Measurements from ENCODE around the gene ANKRD12.

The ANKRD12 gene

GRCh38 chr18:9177031-9177430 is 40.5 kb downstream of the ANKRD12 start:
- H3K9ac ChIP-seq (ENCODE audit: low read depth, low read length) = no peak overlapping the region
- no peaks in the 10 kb centered on the region for H3K36me3 ChIP-seq (ENCODE audit: control insufficient read depth, insufficient read depth, low read length)
- H3K9me3 ChIP-seq (ENCODE audit: control insufficient read depth, insufficient read depth, low read length) = no peaks in the 10 kb centered on the region
- H3K27me3 ChIP-seq (ENCODE audit: control insufficient read depth, insufficient read depth, low read length) = no peaks in the 10 kb centered on the region
- H3K4me3 ChIP-seq (ENCODE audit: low read depth, low read length) = no peak overlapping the region
- H3K4me1 ChIP-seq (ENCODE audit: control insufficient read depth, insufficient read depth, low read length) = no peaks in the 10 kb centered on the region

- Histone ChIP-seq H3K27me3 (ENCODE audit: control insufficient read depth, insufficient read depth, low read length) (no peaks in the 10 kb centered on the region), H3K4me1 (ENCODE audit: control insufficient read depth, insufficient read depth, low read length) (no peaks in the 10 kb centered on the region), H3K9me3 (ENCODE audit: control insufficient read depth, insufficient read depth, low read length) (no peaks in the 10 kb centered on the region), H3K4me3 (ENCODE audit: low read depth, low read length) (no peak overlapping the region), H3K9ac (ENCODE audit: low read depth, low read length) (no peak overlapping the region), H3K36me3 (ENCODE audit: control insufficient read depth, insufficient read depth, low read length) (no peaks in the 10 kb centered on the region)
Observed at GRCh38 chr18:9177466-9177865, 40.9 kb downstream of the ANKRD12 start.

- H3K4me3 ChIP-seq (ENCODE audit: low read depth, low read length) = no peak overlapping the region
- no peaks in the 10 kb centered on the region for H3K36me3 ChIP-seq (ENCODE audit: control insufficient read depth, insufficient read depth, low read length)
- no peaks in the 10 kb centered on the region for H3K9me3 ChIP-seq (ENCODE audit: control insufficient read depth, insufficient read depth, low read length)
- H3K9ac ChIP-seq (ENCODE audit: low read depth, low read length) = no peak overlapping the region
- no peaks in the 10 kb centered on the region for H3K27me3 ChIP-seq (ENCODE audit: control insufficient read depth, insufficient read depth, low read length)
- no peaks in the 10 kb centered on the region for H3K4me1 ChIP-seq (ENCODE audit: control insufficient read depth, insufficient read depth, low read length)
Observed at GRCh38 chr18:9178557-9178956, 42.0 kb downstream of the ANKRD12 start.

- H3K27me3 ChIP-seq (ENCODE audit: control insufficient read depth, insufficient read depth, low read length) = no peaks in the 10 kb centered on the region
- no peaks in the 10 kb centered on the region for H3K36me3 ChIP-seq (ENCODE audit: control insufficient read depth, insufficient read depth, low read length)
- H3K9me3 ChIP-seq (ENCODE audit: control insufficient read depth, insufficient read depth, low read length) = no peaks in the 10 kb centered on the region
- H3K9ac ChIP-seq (ENCODE audit: low read depth, low read length) = no peak overlapping the region
- no peak overlapping the region for H3K4me3 ChIP-seq (ENCODE audit: low read depth, low read length)
- no peaks in the 10 kb centered on the region for H3K4me1 ChIP-seq (ENCODE audit: control insufficient read depth, insufficient read depth, low read length)
Observed at GRCh38 chr18:9181275-9181674, 44.7 kb downstream of the ANKRD12 start.

- Histone ChIP-seq H3K36me3 (ENCODE audit: control insufficient read depth, insufficient read depth, low read length) (no peaks in the 10 kb centered on the region), H3K27me3 (ENCODE audit: control insufficient read depth, insufficient read depth, low read length) (no peaks in the 10 kb centered on the region), H3K9ac (ENCODE audit: low read depth, low read length) (no peak overlapping the region), H3K9me3 (ENCODE audit: control insufficient read depth, insufficient read depth, low read length) (no peaks in the 10 kb centered on the region), H3K4me1 (ENCODE audit: control insufficient read depth, insufficient read depth, low read length) (no peaks in the 10 kb centered on the region), H3K4me3 (ENCODE audit: low read depth, low read length) (no peak overlapping the region)
Observed at GRCh38 chr18:9182852-9183399, 46.3 kb downstream of the ANKRD12 start.

- Histone ChIP-seq H3K4me1 (ENCODE audit: control insufficient read depth, insufficient read depth, low read length) (no peaks in the 10 kb centered on the region), H3K36me3 (ENCODE audit: control insufficient read depth, insufficient read depth, low read length) (no peaks in the 10 kb centered on the region), H3K9me3 (ENCODE audit: control insufficient read depth, insufficient read depth, low read length) (no peaks in the 10 kb centered on the region), H3K4me3 (ENCODE audit: low read depth, low read length) (no peak overlapping the region), H3K9ac (ENCODE audit: low read depth, low read length) (no peak overlapping the region), H3K27me3 (ENCODE audit: control insufficient read depth, insufficient read depth, low read length) (no peaks in the 10 kb centered on the region)
Observed at GRCh38 chr18:9184998-9185613, 48.5 kb downstream of the ANKRD12 start.

GRCh38 chr18:9188359-9189231 is 52.0 kb downstream of the ANKRD12 start:
- Histone ChIP-seq H3K4me3 (ENCODE audit: low read depth, low read length) (no peak overlapping the region), H3K27me3 (ENCODE audit: control insufficient read depth, insufficient read depth, low read length) (no peaks in the 10 kb centered on the region), H3K9ac (ENCODE audit: low read depth, low read length) (no peak overlapping the region), H3K4me1 (ENCODE audit: control insufficient read depth, insufficient read depth, low read length) (no peaks in the 10 kb centered on the region), H3K36me3 (ENCODE audit: control insufficient read depth, insufficient read depth, low read length) (no peaks in the 10 kb centered on the region), H3K9me3 (ENCODE audit: control insufficient read depth, insufficient read depth, low read length) (no peaks in the 10 kb centered on the region)

GRCh38 chr18:9189491-9189890 is 52.9 kb downstream of the ANKRD12 start:
- Histone ChIP-seq H3K9ac (ENCODE audit: low read depth, low read length) (no peak overlapping the region), H3K27me3 (ENCODE audit: control insufficient read depth, insufficient read depth, low read length) (no peaks in the 10 kb centered on the region), H3K9me3 (ENCODE audit: control insufficient read depth, insufficient read depth, low read length) (no peaks in the 10 kb centered on the region), H3K36me3 (ENCODE audit: control insufficient read depth, insufficient read depth, low read length) (no peaks in the 10 kb centered on the region), H3K4me1 (ENCODE audit: control insufficient read depth, insufficient read depth, low read length) (no peaks in the 10 kb centered on the region), H3K4me3 (ENCODE audit: low read depth, low read length) (no peak overlapping the region)

- H3K36me3 ChIP-seq (ENCODE audit: control insufficient read depth, insufficient read depth, low read length) = no peaks in the 10 kb centered on the region
- no peaks in the 10 kb centered on the region for H3K27me3 ChIP-seq (ENCODE audit: control insufficient read depth, insufficient read depth, low read length)
- no peaks in the 10 kb centered on the region for H3K4me1 ChIP-seq (ENCODE audit: control insufficient read depth, insufficient read depth, low read length)
- H3K9ac ChIP-seq (ENCODE audit: low read depth, low read length) = no peak overlapping the region
- H3K9me3 ChIP-seq (ENCODE audit: control insufficient read depth, insufficient read depth, low read length) = no peaks in the 10 kb centered on the region
- no peak overlapping the region for H3K4me3 ChIP-seq (ENCODE audit: low read depth, low read length)
Observed at GRCh38 chr18:9191658-9192256, 55.2 kb downstream of the ANKRD12 start.

- Histone ChIP-seq H3K27me3 (ENCODE audit: control insufficient read depth, insufficient read depth, low read length) (no peaks in the 10 kb centered on the region), H3K4me3 (ENCODE audit: low read depth, low read length) (no peak overlapping the region), H3K9me3 (ENCODE audit: control insufficient read depth, insufficient read depth, low read length) (no peaks in the 10 kb centered on the region), H3K9ac (ENCODE audit: low read depth, low read length) (no peak overlapping the region), H3K4me1 (ENCODE audit: control insufficient read depth, insufficient read depth, low read length) (no peaks in the 10 kb centered on the region), H3K36me3 (ENCODE audit: control insufficient read depth, insufficient read depth, low read length) (no peaks in the 10 kb centered on the region)
Observed at GRCh38 chr18:9193031-9193430, 56.5 kb downstream of the ANKRD12 start.

- Histone ChIP-seq H3K9ac (ENCODE audit: low read depth, low read length) (no peak overlapping the region), H3K9me3 (ENCODE audit: control insufficient read depth, insufficient read depth, low read length) (no peaks in the 10 kb centered on the region), H3K4me3 (ENCODE audit: low read depth, low read length) (no peak overlapping the region), H3K36me3 (ENCODE audit: control insufficient read depth, insufficient read depth, low read length) (no peaks in the 10 kb centered on the region), H3K27me3 (ENCODE audit: control insufficient read depth, insufficient read depth, low read length) (no peaks in the 10 kb centered on the region), H3K4me1 (ENCODE audit: control insufficient read depth, insufficient read depth, low read length) (peaks cover 5% of the 10 kb centered on the region)
Observed at GRCh38 chr18:9196568-9196967, 60.0 kb downstream of the ANKRD12 start.
